Measurements from ENCODE around the gene SLC25A44.

- TF ChIP-seq CTCF (IDR thresholded peaks at IDR 0.05) (no peak), POLR2A (IDR thresholded peaks at IDR 0.05) (no peak)
These were observed 53.0 kb downstream of the SLC25A44 start for GRCh38 chr1:156246781-156247459.

Measured in heart left ventricle (tissue), 13 donors.